MCF 10A (cell line): ENCODE data around the gene SCD5. TPM values are rescaled to one million over a fixed set of nuclear protein-coding genes. Genes with fewer than 3 reads are reported as not detected.
"Not testable (repeated sequence)": the region's sequence is repeated elsewhere in the genome, so short reads cannot be mapped to it uniquely, and the experiment has no call there.

Experiments used
- BruUV-seq: library from RNA; stranded (reverse); fragments of 400-500 nt; replicated peaks from 2 replicates; lab custom pipeline; 2021; lab: Mats Ljungman, UMichigan
- CTCF ChIA-PET: fragments of 300-600 bp; sonication (Branson Sonifier 250); formaldehyde crosslinking; extraction: SDS; loops from one replicate; lab custom pipeline; 2021; ENCODE audit warnings: antibody characterized with exemption, inconsistent platforms; lab: Yijun Ruan, JAX
- POLR2A ChIA-PET: fragments of 300-600, 350-650 bp; sonication (Branson Sonifier 250); formaldehyde crosslinking; extraction: SDS; loops from one replicate; lab custom pipeline; 2020; ENCODE audit warnings: antibody characterized with exemption, inconsistent platforms; lab: Yijun Ruan, JAX
- DNase-seq: peaks from one replicate; pipeline ENCODE4 v3.0.0-alpha.2; 2018; ENCODE audit not compliant: unreplicated experiment
- H3K27ac Mint-ChIP-seq: one replicate; pipeline ENCODE4 v1.8.0; 2022; ENCODE audit warnings: mild to moderate bottlenecking, low read depth, mixed read lengths; ENCODE audit not compliant: unreplicated experiment
- H3K27me3 Mint-ChIP-seq: one replicate; pipeline ENCODE4 v1.8.0; 2022; ENCODE audit warnings: mixed read lengths; ENCODE audit not compliant: insufficient read depth, unreplicated experiment
- H3K36me3 Mint-ChIP-seq: one replicate; pipeline ENCODE4 v1.8.0; 2022; ENCODE audit warnings: mild to moderate bottlenecking, moderate library complexity, mixed read lengths; ENCODE audit not compliant: insufficient read depth, unreplicated experiment
- H3K4me1 Mint-ChIP-seq: one replicate; pipeline ENCODE4 v1.8.0; 2022; ENCODE audit warnings: mixed read lengths; ENCODE audit not compliant: insufficient read depth, unreplicated experiment
- H3K4me3 Mint-ChIP-seq: one replicate; pipeline ENCODE4 v1.8.0; 2022; ENCODE audit warnings: mild to moderate bottlenecking, moderate library complexity, mixed read lengths; ENCODE audit not compliant: unreplicated experiment
- H3K9me3 Mint-ChIP-seq: one replicate; pipeline ENCODE4 v1.8.0; 2022; ENCODE audit warnings: mixed read lengths; ENCODE audit not compliant: unreplicated experiment
- CTCF ChIP-seq: fragments of 200-600 bp; IDR thresholded peaks from one replicate; pipeline ENCODE4 v1.8.0; 2022; ENCODE audit warnings: antibody characterized with exemption, mild to moderate bottlenecking; ENCODE audit not compliant: unreplicated experiment
- intact Hi-C: fragments of 100-400 bp; cut with micrococcal nuclease; formaldehyde crosslinking; loops from 2 replicates; pipeline ENCODE4 v1.14.1; 2022
- total RNA-seq: library from RNA; stranded (reverse); gene quantifications from 2 replicates; pipeline ENCODE4 v1.2.3, GENCODE V29; 2022

SCD5 gene
- total RNA-seq, 1 experiment from 2014 or later = 3.6 TPM

DNA sequence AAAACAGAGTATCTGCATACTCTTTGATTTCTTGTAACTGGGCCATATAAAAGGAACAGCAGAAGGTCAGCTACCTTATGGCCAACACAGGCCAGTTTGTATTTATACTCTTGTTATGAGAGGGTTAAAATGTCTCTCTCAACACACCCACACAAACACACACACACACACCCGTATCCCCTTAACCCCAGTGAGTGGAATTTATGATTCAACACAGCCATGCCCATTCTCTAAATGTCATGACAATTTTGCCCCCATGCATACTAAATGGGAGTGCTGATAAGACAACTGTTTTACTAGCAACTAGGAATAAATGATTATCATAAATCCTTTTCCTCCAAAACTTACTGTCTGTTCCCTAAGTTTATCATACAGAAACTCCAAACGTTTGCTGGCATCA lies 22.1 kb upstream of the SCD5 start:
- BruUV-seq = no TSS peak
- Mint-ChIP-seq H3K4me1 (no peaks in the 10 kb centered on the region), H3K4me3 (no peak overlapping the region), H3K27me3 (no peaks in the 10 kb centered on the region), H3K36me3 (peaks cover 100% of the 10 kb centered on the region), H3K27ac (no peak overlapping the region), H3K9me3 (no peaks in the 10 kb centered on the region)
- POLR2A ChIA-PET = interaction anchor here (0.6 kb wide), 1 partner anchor 224 kb away, joined by 3 read pairs; no protein-coding TSS in a partner anchor
- intact Hi-C loops = no loop called here
- no peak for TF ChIP-seq CTCF
- no peak for DNase-seq
- CTCF ChIA-PET = no interaction called here

GRCh38 chr4:82818664-82819662 lies 20.4 kb upstream of the SCD5 start:
- BruUV-seq = TSS peak; percentile 44
- peaks cover 95% of the 10 kb centered on the region for H3K36me3 Mint-ChIP-seq

GRCh38 chr4:82816874-82817273 lies 18.3 kb upstream of the SCD5 start:
- peaks cover 77% of the 10 kb centered on the region for H3K36me3 Mint-ChIP-seq
- DNase-seq, H3K27me3 Mint-ChIP-seq, intact Hi-C loops, H3K4me1 Mint-ChIP-seq, H3K27ac Mint-ChIP-seq, H3K4me3 Mint-ChIP-seq, BruUV-seq, H3K9me3 Mint-ChIP-seq: not testable (repeated sequence)
- ChIA-PET CTCF (interaction anchor here (0.5 to 0.8 kb wide), 2 partner anchors 354 to 774 kb away, joined by 3 to 6 read pairs; no protein-coding TSS in a partner anchor), POLR2A (interaction anchor here (0.6 to 1.7 kb wide), 2 partner anchors 11 to 48 kb away, joined by 5 read pairs; no protein-coding TSS in a partner anchor)

More at GRCh38 chr4:82818664-82819662, 20.4 kb upstream of the SCD5 start:
- no peak for DNase-seq
- Mint-ChIP-seq H3K27me3 (no peaks in the 10 kb centered on the region), H3K9me3 (no peaks in the 10 kb centered on the region), H3K4me3 (no peak overlapping the region), H3K27ac (no peak overlapping the region), H3K4me1 (no peaks in the 10 kb centered on the region)
- no peak for TF ChIP-seq CTCF
- intact Hi-C loops = no loop called here
- POLR2A ChIA-PET = interaction anchor here (1.2 to 1.7 kb wide), 2 partner anchors 9 to 93 kb away, joined by 3 to 5 read pairs; no protein-coding TSS in a partner anchor
- CTCF ChIA-PET = interaction anchor here (0.5 to 1.0 kb wide), 2 partner anchors 10 to 15 kb away, joined by 3 to 4 read pairs; no protein-coding TSS in a partner anchor

GRCh38 chr4:82814034-82814433 lies 15.4 kb upstream of the SCD5 start:
- CTCF ChIA-PET = no interaction called here
- no peak overlapping the region for H3K4me3 Mint-ChIP-seq
- no peak overlapping the region for H3K27ac Mint-ChIP-seq
- H3K9me3 Mint-ChIP-seq = no peaks in the 10 kb centered on the region
- BruUV-seq = no TSS peak
- peaks cover 53% of the 10 kb centered on the region for H3K36me3 Mint-ChIP-seq
- no peaks in the 10 kb centered on the region for H3K4me1 Mint-ChIP-seq
- intact Hi-C loops = no loop called here
- H3K27me3 Mint-ChIP-seq = no peaks in the 10 kb centered on the region
- POLR2A ChIA-PET = interaction anchor here (0.8 to 2.3 kb wide), 2 partner anchors 8 to 14 kb away, joined by 3 to 6 read pairs; no protein-coding TSS in a partner anchor
- DNase-seq = no peak
- TF ChIP-seq CTCF = no peak
